HepG2 (cell line): Measurements from ENCODE around the gene ACTN1. TPM values are rescaled to one million over a fixed set of nuclear protein-coding genes. Genes with fewer than 3 reads are reported as not detected.
A peak's percentile ranks its signal among the peaks of the same experiment; 100 is the strongest.

Source experiments
- ADNP ChIP-seq: sonication (generic); formaldehyde crosslinking; IDR thresholded peaks from 2 replicates; pipeline ENCODE4 v1.4.0; 2020; ENCODE audit warnings: missing genetic modification reagents
- AGO2 ChIP-seq: fragments of 200-400 bp; formaldehyde crosslinking; optimal IDR thresholded peaks from 2 replicates; pipeline ENCODE3; 2017; ENCODE audit warnings: mild to moderate bottlenecking, low read depth, low read length, moderate library complexity
- HNRNPK ChIP-seq: fragments of 200-400 bp; formaldehyde crosslinking; IDR thresholded peaks from 2 replicates; pipeline ENCODE4 v1.6.1; 2018; ENCODE audit warnings: low read length, low read depth, moderate library complexity, mild to moderate bottlenecking; ENCODE audit not compliant: poor library complexity, severe bottlenecking
- MTA1 ChIP-seq: sonication (generic); formaldehyde crosslinking; IDR thresholded peaks from 2 replicates; pipeline ENCODE4 v1.4.0; 2020; ENCODE audit warnings: missing genetic modification reagents, mild to moderate bottlenecking, borderline replicate concordance
- MXD3 ChIP-seq: IDR thresholded peaks from 2 replicates; pipeline ENCODE4 v1.6.1; 2016; ENCODE audit warnings: mild to moderate bottlenecking, missing biosample characterization, missing genetic modification reagents
- MYPOP ChIP-seq: sonication (generic); formaldehyde crosslinking; IDR thresholded peaks from 2 replicates; pipeline ENCODE4 v1.8.1; 2023; ENCODE audit warnings: mild to moderate bottlenecking, moderate library complexity, missing genetic modification reagents
- NR2F6 ChIP-seq, 2 experiments: IDR thresholded peaks; 2 replicates each; pipeline ENCODE4 v1.6.1; 2016; ENCODE audit warnings: antibody characterized with exemption in 1 of 2, mild to moderate bottlenecking in 1 of 2
- PAWR ChIP-seq: sonication (generic); formaldehyde crosslinking; IDR thresholded peaks from 2 replicates; pipeline ENCODE4 v1.4.0; 2020; ENCODE audit warnings: missing genetic modification reagents, mild to moderate bottlenecking, borderline replicate concordance
- POGK ChIP-seq: sonication (generic); formaldehyde crosslinking; conservative IDR thresholded peaks from 2 replicates; pipeline ENCODE4 v1.8.0; 2022; ENCODE audit warnings: mild to moderate bottlenecking, moderate library complexity, missing genetic modification reagents
- PTBP1 ChIP-seq: fragments of 200-400 bp; formaldehyde crosslinking; IDR thresholded peaks from 2 replicates; pipeline ENCODE4 v1.6.1; 2018; ENCODE audit warnings: low read length, low read depth; ENCODE audit not compliant: poor library complexity, severe bottlenecking
- SIX4 ChIP-seq: sonication (generic); formaldehyde crosslinking; IDR thresholded peaks from 2 replicates; pipeline ENCODE4 v1.4.0; 2020; ENCODE audit warnings: missing genetic modification reagents
- STAT6 ChIP-seq: sonication (generic); formaldehyde crosslinking; IDR thresholded peaks from 2 replicates; pipeline ENCODE4 v1.4.0; 2020; ENCODE audit warnings: missing genetic modification reagents, mild to moderate bottlenecking, borderline replicate concordance
- TBX3 ChIP-seq: fragments of 450-650 bp; IDR thresholded peaks from 2 replicates; pipeline ENCODE4 v1.6.1; 2017; ENCODE audit warnings: antibody characterized with exemption, mild to moderate bottlenecking, inconsistent platforms, borderline replicate concordance
- TFDP1 ChIP-seq: IDR thresholded peaks from 2 replicates; pipeline ENCODE4 v1.6.1; 2016; ENCODE audit warnings: missing compliant biosample characterization, missing genetic modification reagents, borderline replicate concordance
- THAP7 ChIP-seq: sonication (generic); formaldehyde crosslinking; IDR thresholded peaks from 2 replicates; pipeline ENCODE4 v1.8.1; 2023; ENCODE audit warnings: mild to moderate bottlenecking, missing genetic modification reagents
- ZFP36 ChIP-seq: fragments of 150-350 bp; IDR thresholded peaks from 2 replicates; pipeline ENCODE4 v1.6.1; 2018; ENCODE audit warnings: borderline replicate concordance, low read length, low read depth; ENCODE audit not compliant: partially characterized antibody
- ZMYM3 ChIP-seq: sonication (generic); formaldehyde crosslinking; IDR thresholded peaks from 2 replicates; pipeline ENCODE4 v1.5.1; 2020; ENCODE audit warnings: mild to moderate bottlenecking, missing genetic modification reagents
- ZNF547 ChIP-seq: sonication (generic); formaldehyde crosslinking; IDR thresholded peaks from 2 replicates; pipeline ENCODE4 v1.5.1; 2020; ENCODE audit warnings: mild to moderate bottlenecking, missing genetic modification reagents
- ZNF788 ChIP-seq: sonication (generic); formaldehyde crosslinking; IDR thresholded peaks from 2 replicates; pipeline ENCODE4 v1.5.0; 2020; ENCODE audit warnings: mild to moderate bottlenecking, missing genetic modification reagents, borderline replicate concordance
- ZNF841 ChIP-seq: sonication (generic); formaldehyde crosslinking; IDR thresholded peaks from 2 replicates; pipeline ENCODE4 v1.8.1; 2023; ENCODE audit warnings: missing genetic modification reagents, borderline replicate concordance
- polyA plus RNA-seq, 8 experiments: library from polyadenylated mRNA; depleted of rRNA in 3 of 8; stranded (reverse) in 7 of 8; unstranded in 1 of 8; fragments of >200 nt; fragmentation: Illumina TruSeq in 4 of 8; extraction: Trizol in 4 of 8; gene quantifications; 2 replicates each; pipeline versions ENCODE4 v1.2.1 to v1.2.3, GENCODE V29; 2011 to 2016; ENCODE audit warnings: low read depth in 4 of 8, missing spikeins in 1 of 8, mixed read lengths in 1 of 8; ENCODE audit not compliant: insufficient read depth in 1 of 8
- total RNA-seq, 5 experiments: library from RNA; depleted of rRNA; stranded (reverse); fragments of >200 nt; fragmentation: Illumina TruSeq; extraction: Trizol; gene quantifications; 2 replicates each; pipeline ENCODE4 v1.2.3, GENCODE V29; 2016; ENCODE audit warnings: low read depth in 1 of 5

ACTN1 gene
- total and polyA plus RNA-seq, 2 of the 13 experiments (the other 11 are each of a cell fraction or from before 2014, with no cell fraction given): 58.6 to 162 TPM

- TF ChIP-seq STAT6 (CRISPR knock-in tag) (no peak), SIX4 (CRISPR knock-in tag) (peak; percentile 9; the same call in 1 of the 2 replicates), ZFP36 (no peak), MYPOP (peak; percentile 65), ZNF788 (CRISPR knock-in tag) (peak; percentile 81), TBX3 (no peak), THAP7 (CRISPR knock-in tag) (no peak), AGO2 (no peak), MXD3 (CRISPR knock-in tag) (peak; percentile 40; the same call in 1 of the 2 replicates), ZMYM3 (no peak), NR2F6 (IDR thresholded peaks at IDR 0.05) (0 out of 2 replicates have a peak, but pooled peaks have one; percentile 10), NR2F6 (CRISPR knock-in tag; IDR thresholded peaks at IDR 0.05) (peak; percentile 62; the same call in 1 of the 2 replicates), TFDP1 (CRISPR knock-in tag) (0 out of 2 replicates have a peak, but pooled peaks have one; percentile 13), MTA1 (0 out of 2 replicates have a peak, but pooled peaks have one; percentile 40), ADNP (CRISPR knock-in tag) (no peak), HNRNPK (peak; percentile 82), PTBP1 (no peak), POGK (CRISPR knock-in tag) (peak; percentile 42; the same call in 1 of the 2 replicates), ZNF841 (CRISPR knock-in tag) (no peak), PAWR (no peak), ZNF547 (no peak)
Measured at GRCh38 chr14:68977718-68978171, 1.4 kb downstream of the ACTN1 start (continued).
